Neural crest cell (in vitro differentiated cells): ENCODE measurements around the gene TMEM117. TPM values are rescaled to one million over a fixed set of nuclear protein-coding genes. Genes with fewer than 3 reads are reported as not detected.

Experiments used
- DNase-seq: peaks from one replicate; pipeline ENCODE4 v3.0.0; 2021; ENCODE audit warnings: low read depth, mixed read lengths, low spot score
- H3K27ac Mint-ChIP-seq: one replicate; pipeline ENCODE4 v1.8.0; 2021; ENCODE audit warnings: mild to moderate bottlenecking, mixed read lengths; ENCODE audit not compliant: unreplicated experiment
- H3K27me3 Mint-ChIP-seq: 2 replicates; pipeline ENCODE4 v1.8.0; 2021; ENCODE audit warnings: low read depth, mild to moderate bottlenecking, mixed read lengths
- H3K36me3 Mint-ChIP-seq: 2 replicates; pipeline ENCODE4 v1.8.0; 2021; ENCODE audit warnings: low read depth, mild to moderate bottlenecking, mixed read lengths
- H3K4me1 Mint-ChIP-seq: 2 replicates; pipeline ENCODE4 v1.8.0; 2021; ENCODE audit warnings: mixed read lengths
- H3K4me3 Mint-ChIP-seq: one replicate; pipeline ENCODE4 v1.8.0; 2021; ENCODE audit warnings: mild to moderate bottlenecking, mixed read lengths
- H3K9me3 Mint-ChIP-seq: 2 replicates; pipeline ENCODE4 v1.8.0; 2021; ENCODE audit warnings: mixed read lengths
- total RNA-seq: library from RNA; stranded (reverse); gene quantifications from 2 replicates; pipeline ENCODE4 v1.2.1, GENCODE V29; 2021
- TF ChIP-seq, protein P1 (sequence below): fragments of 200-600 bp; sonication (generic); conservative IDR thresholded peaks from 2 replicates; pipeline ENCODE4 v1.5.0; 2021; ENCODE audit warnings: antibody characterized with exemption, mild to moderate bottlenecking

The TMEM117 gene
- total RNA-seq, 1 donor from 2014 or later, result 7.6 TPM

DNA sequence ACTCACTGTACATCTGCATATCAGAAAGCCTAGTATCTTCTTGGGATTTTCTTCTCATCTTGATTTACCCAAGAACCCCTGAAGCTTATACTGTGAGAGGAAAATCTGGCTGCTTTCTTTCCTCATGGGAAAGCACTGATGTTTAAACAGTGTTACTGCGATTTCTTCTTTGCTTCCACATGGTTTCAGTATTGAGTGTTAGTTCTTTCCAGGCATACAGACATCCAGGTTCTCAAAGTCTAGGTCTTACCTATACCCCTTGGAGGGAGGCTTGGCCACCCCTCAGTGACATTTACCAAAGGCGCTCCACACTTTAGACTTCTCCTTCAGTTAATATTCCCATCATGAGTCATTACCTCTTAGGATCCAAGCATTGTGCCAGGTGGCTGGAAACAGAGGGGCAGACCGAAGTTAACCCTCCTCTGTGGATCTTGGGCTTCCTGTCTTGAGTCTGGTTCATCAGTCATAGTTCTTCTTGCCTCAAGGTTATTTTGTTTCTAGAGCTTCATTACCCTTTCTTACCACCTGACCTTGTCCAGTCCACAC, 79.1 kb downstream of the TMEM117 start:
- no peaks in the 10 kb centered on the region for H3K9me3 Mint-ChIP-seq
- no peaks in the 10 kb centered on the region for H3K27me3 Mint-ChIP-seq
- H3K4me3 Mint-ChIP-seq, result no peak overlapping the region
- H3K36me3 Mint-ChIP-seq, result no peaks in the 10 kb centered on the region
- no peaks in the 10 kb centered on the region for H3K4me1 Mint-ChIP-seq
- TF ChIP-seq, protein P1, sequence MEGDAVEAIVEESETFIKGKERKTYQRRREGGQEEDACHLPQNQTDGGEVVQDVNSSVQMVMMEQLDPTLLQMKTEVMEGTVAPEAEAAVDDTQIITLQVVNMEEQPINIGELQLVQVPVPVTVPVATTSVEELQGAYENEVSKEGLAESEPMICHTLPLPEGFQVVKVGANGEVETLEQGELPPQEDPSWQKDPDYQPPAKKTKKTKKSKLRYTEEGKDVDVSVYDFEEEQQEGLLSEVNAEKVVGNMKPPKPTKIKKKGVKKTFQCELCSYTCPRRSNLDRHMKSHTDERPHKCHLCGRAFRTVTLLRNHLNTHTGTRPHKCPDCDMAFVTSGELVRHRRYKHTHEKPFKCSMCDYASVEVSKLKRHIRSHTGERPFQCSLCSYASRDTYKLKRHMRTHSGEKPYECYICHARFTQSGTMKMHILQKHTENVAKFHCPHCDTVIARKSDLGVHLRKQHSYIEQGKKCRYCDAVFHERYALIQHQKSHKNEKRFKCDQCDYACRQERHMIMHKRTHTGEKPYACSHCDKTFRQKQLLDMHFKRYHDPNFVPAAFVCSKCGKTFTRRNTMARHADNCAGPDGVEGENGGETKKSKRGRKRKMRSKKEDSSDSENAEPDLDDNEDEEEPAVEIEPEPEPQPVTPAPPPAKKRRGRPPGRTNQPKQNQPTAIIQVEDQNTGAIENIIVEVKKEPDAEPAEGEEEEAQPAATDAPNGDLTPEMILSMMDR, result peak; percentile 40
- DNase-seq, result no peak
- peak overlapping the region; percentile 10 for H3K27ac Mint-ChIP-seq

DNA sequence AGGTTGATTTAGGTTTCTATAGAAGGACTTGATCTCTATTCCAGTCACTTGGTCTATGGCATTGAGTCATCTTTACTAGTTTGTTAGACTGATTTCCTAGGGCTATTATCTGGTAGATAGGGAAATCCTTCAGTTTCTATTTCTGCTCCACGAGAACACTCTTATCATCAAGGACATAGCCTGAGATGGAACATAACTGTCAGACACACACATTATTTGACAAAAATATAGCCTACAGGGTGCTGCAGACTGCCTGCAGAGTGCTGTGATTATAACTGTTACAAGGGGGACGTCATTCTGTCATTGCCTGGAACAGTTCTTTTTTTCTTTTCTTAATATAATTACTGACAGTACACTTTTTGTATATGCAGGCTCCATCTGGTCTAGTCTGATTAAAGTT, 82.0 kb downstream of the TMEM117 start:
- no peaks in the 10 kb centered on the region for H3K36me3 Mint-ChIP-seq

DNA sequence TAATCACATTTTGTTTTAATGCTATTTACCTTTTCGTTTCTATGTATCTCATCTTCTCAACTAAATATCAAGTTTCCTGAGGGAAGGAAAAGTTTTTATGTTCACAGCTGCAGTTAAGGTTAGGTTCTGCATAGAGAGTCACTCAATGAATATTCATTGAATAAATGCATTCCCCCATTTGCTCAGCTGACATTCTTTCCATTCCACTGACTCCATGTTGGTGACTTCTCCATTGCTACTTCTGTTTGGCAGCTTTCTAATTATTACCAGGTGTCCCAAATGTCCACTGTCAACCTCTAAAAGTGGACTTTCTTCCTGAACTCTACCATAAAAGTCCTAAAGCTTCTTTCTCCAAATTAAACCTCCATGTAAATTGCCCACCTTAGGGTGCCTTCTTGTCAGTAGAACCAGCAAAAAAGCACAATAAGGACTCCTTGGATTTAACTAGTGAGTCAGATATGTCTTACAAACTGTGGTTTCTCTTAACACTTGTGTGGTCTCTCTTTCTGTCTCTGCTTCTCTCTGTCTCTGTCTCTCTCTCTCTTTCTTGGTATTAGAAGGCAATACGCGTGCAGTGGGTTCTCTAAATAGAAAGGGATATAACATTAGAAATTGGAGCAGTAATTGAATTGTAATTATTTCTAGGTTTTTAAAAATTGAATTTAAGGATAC, 85.9 kb downstream of the TMEM117 start:
- no peak overlapping the region for H3K4me3 Mint-ChIP-seq
- H3K9me3 Mint-ChIP-seq, result no peaks in the 10 kb centered on the region
- no peak overlapping the region for H3K27ac Mint-ChIP-seq
- TF ChIP-seq, protein P1, result no peak
- H3K36me3 Mint-ChIP-seq, result peaks cover 3% of the 10 kb centered on the region
- no peaks in the 10 kb centered on the region for H3K27me3 Mint-ChIP-seq
- no peaks in the 10 kb centered on the region for H3K4me1 Mint-ChIP-seq
- no peak for DNase-seq

More for the DNA sequence above, 82.0 kb downstream of the TMEM117 start:
- no peak overlapping the region for H3K4me3 Mint-ChIP-seq
- no peaks in the 10 kb centered on the region for H3K9me3 Mint-ChIP-seq
- DNase-seq, result no peak
- H3K4me1 Mint-ChIP-seq, result no peaks in the 10 kb centered on the region
- no peak overlapping the region for H3K27ac Mint-ChIP-seq
- TF ChIP-seq, protein P1, result no peak
- H3K27me3 Mint-ChIP-seq, result no peaks in the 10 kb centered on the region

DNA sequence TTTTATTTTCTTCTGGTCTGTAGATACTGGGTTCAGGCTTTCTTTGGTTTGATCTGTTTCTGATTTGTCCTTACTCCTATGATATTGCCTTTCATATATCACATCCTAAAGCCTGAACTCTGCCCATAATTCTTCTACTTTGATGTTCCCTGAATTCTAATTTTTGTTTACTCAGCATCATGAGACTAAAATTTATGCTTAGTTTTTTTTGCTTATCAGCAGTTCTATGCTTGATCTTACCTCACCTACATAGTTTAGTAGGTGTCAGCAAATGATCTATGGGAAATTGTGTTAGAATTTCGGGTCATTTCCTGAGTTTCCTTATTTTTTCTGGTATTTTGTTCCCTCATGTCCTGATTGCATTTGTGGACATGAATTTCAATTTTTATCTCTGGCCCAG, 94.2 kb downstream of the TMEM117 start:
- Mint-ChIP-seq H3K27me3 (no peaks in the 10 kb centered on the region), H3K4me3 (no peak overlapping the region), H3K4me1 (no peaks in the 10 kb centered on the region), H3K36me3 (peaks cover 2% of the 10 kb centered on the region), H3K27ac (no peak overlapping the region), H3K9me3 (peaks cover 9% of the 10 kb centered on the region)
- TF ChIP-seq, protein P1, result no peak
- no peak for DNase-seq

DNA sequence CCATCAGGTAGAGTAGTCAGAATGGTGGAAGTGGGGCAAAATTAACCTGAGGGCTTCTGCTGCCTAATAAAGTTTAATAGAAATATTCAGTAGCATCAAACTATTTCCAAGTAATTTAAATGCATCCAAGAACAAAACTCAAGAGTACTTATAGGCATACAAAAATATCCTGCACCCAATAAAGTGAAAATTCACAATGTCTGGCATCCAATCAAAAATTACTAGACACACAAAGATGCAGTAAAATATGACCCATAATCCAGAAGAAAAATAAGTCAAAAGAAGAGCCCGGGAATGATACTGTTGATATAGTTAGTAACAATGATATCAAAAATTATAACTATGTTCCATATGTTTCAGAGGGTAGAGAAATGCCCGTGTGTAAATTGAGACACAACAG, 95.3 kb downstream of the TMEM117 start:
- DNase-seq, result no peak
- TF ChIP-seq, protein P1, result no peak
- Mint-ChIP-seq H3K27ac (no peak overlapping the region), H3K9me3 (peaks cover 9% of the 10 kb centered on the region), H3K4me1 (no peaks in the 10 kb centered on the region), H3K4me3 (no peak overlapping the region), H3K27me3 (no peaks in the 10 kb centered on the region), H3K36me3 (peaks cover 2% of the 10 kb centered on the region)
